HUDEP-2 (cell line): ENCODE results near the gene ZNF236.
"Not testable (repeated sequence)": the region's sequence is repeated elsewhere in the genome, so short reads cannot be mapped to it uniquely, and the experiment has no call there.

Experiments used
- DNase-seq, 76 experiments: peaks; one replicate each; lab custom pipeline; 2025; ENCODE audit not compliant: unreplicated experiment in 76 of 76; lab: John Stamatoyannopoulos, UW

Gene ZNF236

GRCh38 chr18:76938619-76939018 is 116.3 kb downstream of the ZNF236 start:
- DNase-seq: no peak

GRCh38 chr18:76941284-76941683 is 118.9 kb downstream of the ZNF236 start:
- no peak for DNase-seq

GRCh38 chr18:76943542-76944339 is 121.4 kb downstream of the ZNF236 start:
- no peak for DNase-seq

- DNase-seq: not testable (repeated sequence)
Observed at GRCh38 chr18:76944346-76944745, 122.0 kb downstream of the ZNF236 start.

- DNase-seq: no peak
Observed at GRCh38 chr18:76948345-76948744, 126.0 kb downstream of the ZNF236 start.

GRCh38 chr18:76951456-76952247 is 129.3 kb downstream of the ZNF236 start:
- DNase-seq: peak in 8 of 76 experiments; percentile 1 to 42 (median 20)

GRCh38 chr18:76952747-76953146 is 130.4 kb downstream of the ZNF236 start:
- no peak for DNase-seq

GRCh38 chr18:76953156-76953555 is 130.8 kb downstream of the ZNF236 start:
- DNase-seq: no peak

- DNase-seq: no peak
Observed at GRCh38 chr18:76953583-76954233, 131.4 kb downstream of the ZNF236 start.

- no peak for DNase-seq
Observed at GRCh38 chr18:76955524-76956170, 133.3 kb downstream of the ZNF236 start.

GRCh38 chr18:76956648-76957047 is 134.3 kb downstream of the ZNF236 start:
- DNase-seq: no peak

GRCh38 chr18:76957384-76958355 is 135.3 kb downstream of the ZNF236 start:
- no peak for DNase-seq

- DNase-seq: no peak
Observed at GRCh38 chr18:76958692-76959341, 136.5 kb downstream of the ZNF236 start.

GRCh38 chr18:76959605-76960004 is 137.2 kb downstream of the ZNF236 start:
- no peak for DNase-seq

GRCh38 chr18:76960528-76961035 is 138.2 kb downstream of the ZNF236 start:
- DNase-seq: no peak

- DNase-seq: no peak
Observed at GRCh38 chr18:76962851-76963250, 140.5 kb downstream of the ZNF236 start.

GRCh38 chr18:76963936-76964335 is 141.6 kb downstream of the ZNF236 start:
- DNase-seq: no peak

- not testable (repeated sequence) for DNase-seq
Observed at GRCh38 chr18:76965555-76966151, 143.3 kb downstream of the ZNF236 start.

- not testable (repeated sequence) for DNase-seq
Observed at GRCh38 chr18:76967299-76967698, 144.9 kb downstream of the ZNF236 start.
